Chondrocyte (in vitro differentiated cells): ENCODE measurements around the gene ERC1. TPM values are rescaled to one million over a fixed set of nuclear protein-coding genes. Genes with fewer than 3 reads are reported as not detected.
"Not testable (repeated sequence)": the region's sequence is repeated elsewhere in the genome, so short reads cannot be mapped to it uniquely, and the experiment has no call there.

Experiments used
- DNase-seq: peaks from one replicate; pipeline ENCODE4 v3.0.0; 2021; ENCODE audit warnings: mixed read lengths, low spot score
- H3K27ac Mint-ChIP-seq: one replicate; pipeline ENCODE4 v1.8.0; 2021; ENCODE audit warnings: mild to moderate bottlenecking, moderate library complexity, mixed read lengths; ENCODE audit not compliant: unreplicated experiment
- H3K27me3 Mint-ChIP-seq: 2 replicates; pipeline ENCODE4 v1.8.0; 2021; ENCODE audit warnings: low read depth, mixed read lengths
- H3K36me3 Mint-ChIP-seq: 2 replicates; pipeline ENCODE4 v1.8.0; 2021; ENCODE audit warnings: low read depth, mixed read lengths
- H3K4me1 Mint-ChIP-seq: 2 replicates; pipeline ENCODE4 v1.8.0; 2021; ENCODE audit warnings: low read depth, mild to moderate bottlenecking, mixed read lengths
- H3K4me3 Mint-ChIP-seq: one replicate; pipeline ENCODE4 v1.8.0; 2021; ENCODE audit warnings: mild to moderate bottlenecking, moderate library complexity, mixed read lengths; ENCODE audit not compliant: unreplicated experiment
- H3K9me3 Mint-ChIP-seq: 2 replicates; pipeline ENCODE4 v1.8.0; 2021; ENCODE audit warnings: low read depth, mixed read lengths
- total RNA-seq: library from RNA; stranded (reverse); gene quantifications from 3 replicates; pipeline ENCODE4 v1.2.1, GENCODE V29; 2021
- TF ChIP-seq, protein P1 (sequence below): fragments of 200-600 bp; sonication (generic); IDR thresholded peaks from 2 replicates; pipeline ENCODE4 v1.5.0; 2021; ENCODE audit warnings: antibody characterized with exemption, mild to moderate bottlenecking, moderate library complexity

Gene ERC1
- total RNA-seq, 1 donor from 2014 or later = 79.3 TPM

DNA sequence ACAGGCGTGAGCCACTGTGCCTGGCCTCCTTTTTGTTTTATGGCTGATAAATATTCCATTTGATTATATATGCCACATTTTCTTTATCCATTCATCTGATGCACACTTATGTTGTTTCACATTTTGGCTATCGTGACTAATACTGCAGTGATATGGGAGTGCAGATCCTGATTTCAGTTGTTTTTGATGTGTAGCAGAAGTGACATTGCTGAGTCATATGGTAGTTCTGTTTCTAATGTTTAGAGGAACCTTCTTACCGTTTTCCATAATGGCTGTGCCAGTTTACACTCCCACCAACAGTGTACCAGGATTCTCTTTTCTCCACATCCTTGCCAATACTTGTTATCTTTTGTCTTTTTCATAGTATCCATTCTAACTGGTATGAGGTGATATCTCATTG, 235.9 kb downstream of the ERC1 start:
- no peaks in the 10 kb centered on the region for H3K27me3 Mint-ChIP-seq
- no peak for DNase-seq
- no peak overlapping the region for H3K4me3 Mint-ChIP-seq
- TF ChIP-seq, protein P1, sequence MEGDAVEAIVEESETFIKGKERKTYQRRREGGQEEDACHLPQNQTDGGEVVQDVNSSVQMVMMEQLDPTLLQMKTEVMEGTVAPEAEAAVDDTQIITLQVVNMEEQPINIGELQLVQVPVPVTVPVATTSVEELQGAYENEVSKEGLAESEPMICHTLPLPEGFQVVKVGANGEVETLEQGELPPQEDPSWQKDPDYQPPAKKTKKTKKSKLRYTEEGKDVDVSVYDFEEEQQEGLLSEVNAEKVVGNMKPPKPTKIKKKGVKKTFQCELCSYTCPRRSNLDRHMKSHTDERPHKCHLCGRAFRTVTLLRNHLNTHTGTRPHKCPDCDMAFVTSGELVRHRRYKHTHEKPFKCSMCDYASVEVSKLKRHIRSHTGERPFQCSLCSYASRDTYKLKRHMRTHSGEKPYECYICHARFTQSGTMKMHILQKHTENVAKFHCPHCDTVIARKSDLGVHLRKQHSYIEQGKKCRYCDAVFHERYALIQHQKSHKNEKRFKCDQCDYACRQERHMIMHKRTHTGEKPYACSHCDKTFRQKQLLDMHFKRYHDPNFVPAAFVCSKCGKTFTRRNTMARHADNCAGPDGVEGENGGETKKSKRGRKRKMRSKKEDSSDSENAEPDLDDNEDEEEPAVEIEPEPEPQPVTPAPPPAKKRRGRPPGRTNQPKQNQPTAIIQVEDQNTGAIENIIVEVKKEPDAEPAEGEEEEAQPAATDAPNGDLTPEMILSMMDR = no peak
- H3K4me1 Mint-ChIP-seq = peaks cover 15% of the 10 kb centered on the region
- peaks cover 4% of the 10 kb centered on the region for H3K36me3 Mint-ChIP-seq
- peaks cover under 1% of the 10 kb centered on the region for H3K9me3 Mint-ChIP-seq
- H3K27ac Mint-ChIP-seq = no peak overlapping the region

- DNase-seq = no peak
- H3K27ac Mint-ChIP-seq = no peak overlapping the region
- peaks cover 4% of the 10 kb centered on the region for H3K9me3 Mint-ChIP-seq
- H3K4me3 Mint-ChIP-seq = no peak overlapping the region
- H3K4me1 Mint-ChIP-seq = no peaks in the 10 kb centered on the region
- H3K36me3 Mint-ChIP-seq = peaks cover 8% of the 10 kb centered on the region
- TF ChIP-seq, protein P1 = no peak
- no peaks in the 10 kb centered on the region for H3K27me3 Mint-ChIP-seq
These were observed 243.1 kb downstream of the ERC1 start for GRCh38 chr12:1234073-1234472.

- H3K27ac Mint-ChIP-seq = peak overlapping the region; percentile 34
- no peak for DNase-seq
- H3K9me3 Mint-ChIP-seq = no peaks in the 10 kb centered on the region
- H3K4me3 Mint-ChIP-seq = no peak overlapping the region
- H3K27me3 Mint-ChIP-seq = no peaks in the 10 kb centered on the region
- no peaks in the 10 kb centered on the region for H3K36me3 Mint-ChIP-seq
- peaks cover 28% of the 10 kb centered on the region for H3K4me1 Mint-ChIP-seq
- TF ChIP-seq, protein P1 = no peak
These were observed 255.6 kb downstream of the ERC1 start for GRCh38 chr12:1246637-1247036.

GRCh38 chr12:1250641-1251040, 259.6 kb downstream of the ERC1 start:
- H3K9me3 Mint-ChIP-seq = no peaks in the 10 kb centered on the region
- DNase-seq = no peak
- peak overlapping the region; percentile 10 for H3K27ac Mint-ChIP-seq

GRCh38 chr12:1252758-1253157, 261.7 kb downstream of the ERC1 start:
- H3K4me3 Mint-ChIP-seq = no peak overlapping the region
- no peak overlapping the region for H3K27ac Mint-ChIP-seq
- no peak for DNase-seq
- no peaks in the 10 kb centered on the region for H3K27me3 Mint-ChIP-seq
- H3K9me3 Mint-ChIP-seq = no peaks in the 10 kb centered on the region
- H3K36me3 Mint-ChIP-seq = peaks cover 2% of the 10 kb centered on the region
- H3K4me1 Mint-ChIP-seq = peaks cover 6% of the 10 kb centered on the region
- TF ChIP-seq, protein P1 = no peak

More at GRCh38 chr12:1250641-1251040, 259.6 kb downstream of the ERC1 start:
- no peaks in the 10 kb centered on the region for H3K36me3 Mint-ChIP-seq
- TF ChIP-seq, protein P1 = no peak
- H3K4me1 Mint-ChIP-seq = peaks cover 19% of the 10 kb centered on the region
- no peaks in the 10 kb centered on the region for H3K27me3 Mint-ChIP-seq
- no peak overlapping the region for H3K4me3 Mint-ChIP-seq

DNA sequence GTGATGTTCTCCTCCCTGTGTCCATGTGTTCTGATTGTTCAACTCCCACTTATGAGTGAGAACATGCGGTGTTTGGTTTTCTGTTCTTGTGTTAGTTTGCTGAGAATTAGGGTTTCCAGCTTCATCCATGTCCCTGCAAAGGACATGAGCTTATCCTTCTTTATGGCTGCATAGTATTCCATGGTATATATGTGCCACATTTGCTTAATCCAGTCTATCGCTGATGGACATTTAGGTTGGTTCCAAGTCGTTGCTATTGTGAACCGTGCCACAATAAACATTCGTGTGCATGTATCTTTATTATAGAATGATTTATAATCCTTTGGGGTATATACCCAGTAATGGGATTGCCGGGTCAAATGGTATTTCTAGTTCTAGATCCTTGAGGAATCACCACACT, 264.1 kb downstream of the ERC1 start:
- not testable (repeated sequence) for H3K4me3 Mint-ChIP-seq, H3K27ac Mint-ChIP-seq, H3K4me1 Mint-ChIP-seq, H3K9me3 Mint-ChIP-seq, DNase-seq, H3K27me3 Mint-ChIP-seq, H3K36me3 Mint-ChIP-seq

GRCh38 chr12:1255854-1256253, 264.8 kb downstream of the ERC1 start:
- H3K36me3 Mint-ChIP-seq, H3K27me3 Mint-ChIP-seq, H3K4me3 Mint-ChIP-seq: not testable (repeated sequence)

More at GRCh38 chr12:1255854-1256253, 264.8 kb downstream of the ERC1 start:
- H3K27ac Mint-ChIP-seq, DNase-seq, H3K4me1 Mint-ChIP-seq, H3K9me3 Mint-ChIP-seq: not testable (repeated sequence)
